Rectal smooth muscle tissue (tissue), 1 donor: ENCODE data around the gene SNX15.

ENCODE experiments used
- H3K27ac ChIP-seq: one replicate; pipeline ENCODE4 v1.7.0; 2013; ENCODE audit warnings: low read depth, low read length, inconsistent platforms
- H3K27me3 ChIP-seq: one replicate; pipeline ENCODE4 v1.7.0; 2013; ENCODE audit warnings: low read length; ENCODE audit not compliant: control insufficient read depth, insufficient read depth
- H3K36me3 ChIP-seq: one replicate; pipeline ENCODE4 v1.7.0; 2013; ENCODE audit warnings: low read length; ENCODE audit not compliant: control insufficient read depth, insufficient read depth
- H3K4me1 ChIP-seq: one replicate; pipeline ENCODE4 v1.7.0; 2013; ENCODE audit warnings: low read length; ENCODE audit not compliant: control insufficient read depth, insufficient read depth
- H3K4me3 ChIP-seq: one replicate; pipeline ENCODE4 v1.7.0; 2013; ENCODE audit warnings: low read length
- H3K9ac ChIP-seq: one replicate; pipeline ENCODE4 v1.7.0; 2013; ENCODE audit warnings: low read length

The SNX15 gene

DNA sequence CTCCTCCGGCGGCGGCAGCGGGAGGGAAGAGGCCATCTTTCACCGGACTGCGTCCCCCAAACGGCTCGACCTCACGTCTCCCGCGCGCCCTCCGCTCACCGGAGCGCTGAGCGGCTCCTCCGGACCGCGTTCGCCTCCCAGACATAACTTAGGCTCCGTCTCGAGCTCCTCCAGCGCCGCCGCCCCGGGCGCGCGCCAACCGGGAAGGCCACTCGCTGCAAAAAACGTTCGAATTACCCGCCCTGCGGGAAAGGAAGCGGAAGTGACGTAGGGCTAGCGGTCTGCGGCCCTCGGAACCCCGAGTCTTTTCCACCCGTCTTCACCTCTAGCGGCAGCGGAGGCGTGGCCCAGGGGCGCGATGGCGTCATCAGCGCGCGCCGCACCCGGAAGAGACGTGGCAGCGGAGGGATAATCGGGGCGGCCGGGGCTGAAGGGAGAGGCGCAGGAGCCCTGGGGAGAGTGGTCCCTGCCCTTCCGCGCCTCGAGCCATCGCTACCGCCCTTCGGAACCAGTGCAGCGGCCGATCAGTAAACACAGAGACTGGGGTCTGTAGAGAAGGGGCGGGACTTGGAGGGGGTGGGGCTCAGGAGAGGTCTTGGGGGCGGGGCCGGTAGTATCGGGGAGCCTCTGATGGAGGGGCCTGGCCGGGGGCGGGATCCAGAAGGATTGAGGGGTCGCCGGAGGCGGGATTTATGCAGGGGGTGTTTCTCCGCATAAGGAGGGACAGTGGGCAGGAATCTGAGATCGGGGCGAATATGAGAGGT is 56.8 kb downstream of the SNX15 start, which contains the start of the genes CDCA5 and ZFPL1:
Gene CDCA5, minus strand, starts transcription at position 207 of the 764 bp plus-strand sequence. Its CDS starts 62 bp downstream, at position 145.
Gene ZFPL1, plus strand, starts transcription at position 389 of the 764 bp plus-strand sequence. CDS start 477 bp downstream, outside the sequence.
- Histone ChIP-seq H3K4me3 (peak within 1 kb of the TSS; percentile 75), H3K9ac (peak within 1 kb of the TSS; percentile 88)

GRCh38 chr11:65084598-65085375 is 57.5 kb downstream of the SNX15 start:
- no peaks in the 10 kb centered on the region for H3K27me3 ChIP-seq
- peaks cover 11% of the 10 kb centered on the region for H3K36me3 ChIP-seq
- H3K4me3 ChIP-seq = peak overlapping the region; percentile 75
- H3K4me1 ChIP-seq = peaks cover 4% of the 10 kb centered on the region
- H3K27ac ChIP-seq = peak overlapping the region; percentile 91
- H3K9ac ChIP-seq = peak overlapping the region; percentile 88

More for the DNA sequence above, 56.8 kb downstream of the SNX15 start, which contains the start of the genes CDCA5 and ZFPL1:
- Histone ChIP-seq H3K4me1 (peaks cover 4% of the 10 kb centered on the region), H3K27ac (peak within 1 kb of the TSS; percentile 91), H3K27me3 (no peaks in the 10 kb centered on the region), H3K36me3 (peaks cover 10% of the 10 kb centered on the region)

DNA sequence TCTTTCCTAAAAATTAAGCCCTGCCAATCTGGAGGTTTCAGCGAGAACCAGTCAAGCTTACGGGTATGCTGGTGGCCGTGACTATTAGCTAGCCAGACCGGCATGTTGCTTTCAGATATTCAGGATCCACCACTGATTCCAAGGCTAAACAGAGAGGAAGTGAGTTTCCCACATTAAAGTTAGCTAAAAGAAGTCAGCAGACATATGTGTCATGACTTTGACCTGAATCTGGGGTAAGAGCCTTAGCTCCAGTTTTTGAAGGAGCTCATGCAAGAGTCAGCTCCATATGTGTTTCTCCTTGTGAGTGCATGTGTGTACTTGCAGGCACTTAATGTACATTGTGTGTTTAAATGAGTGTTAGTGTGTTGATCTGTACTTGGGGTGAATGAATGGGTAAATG is 58.2 kb downstream of the SNX15 start:
- Histone ChIP-seq H3K36me3 (peaks cover 11% of the 10 kb centered on the region), H3K27me3 (no peaks in the 10 kb centered on the region), H3K9ac (no peak overlapping the region), H3K4me1 (peaks cover 4% of the 10 kb centered on the region), H3K27ac (no peak overlapping the region), H3K4me3 (no peak overlapping the region)

- H3K36me3 ChIP-seq = peaks cover 11% of the 10 kb centered on the region
- no peak overlapping the region for H3K4me3 ChIP-seq
- H3K9ac ChIP-seq = no peak overlapping the region
- H3K27me3 ChIP-seq = no peaks in the 10 kb centered on the region
- no peak overlapping the region for H3K27ac ChIP-seq
- peaks cover 4% of the 10 kb centered on the region for H3K4me1 ChIP-seq
Measured at GRCh38 chr11:65086809-65087208, 59.6 kb downstream of the SNX15 start.

- no peak overlapping the region for H3K4me3 ChIP-seq
- peaks cover 4% of the 10 kb centered on the region for H3K4me1 ChIP-seq
- no peak overlapping the region for H3K27ac ChIP-seq
- no peaks in the 10 kb centered on the region for H3K27me3 ChIP-seq
- no peak overlapping the region for H3K9ac ChIP-seq
- peaks cover 11% of the 10 kb centered on the region for H3K36me3 ChIP-seq
Measured at GRCh38 chr11:65087216-65087615, 60.0 kb downstream of the SNX15 start.

GRCh38 chr11:65087827-65088226 is 60.6 kb downstream of the SNX15 start:
- H3K27ac ChIP-seq = no peak overlapping the region
- peaks cover 11% of the 10 kb centered on the region for H3K36me3 ChIP-seq
- H3K4me3 ChIP-seq = no peak overlapping the region
- no peak overlapping the region for H3K9ac ChIP-seq
- no peaks in the 10 kb centered on the region for H3K27me3 ChIP-seq
- H3K4me1 ChIP-seq = peaks cover 4% of the 10 kb centered on the region

GRCh38 chr11:65089621-65090020 is 62.4 kb downstream of the SNX15 start:
- Histone ChIP-seq H3K9ac (no peak overlapping the region), H3K27me3 (no peaks in the 10 kb centered on the region), H3K27ac (no peak overlapping the region), H3K4me3 (no peak overlapping the region), H3K4me1 (peaks cover 1% of the 10 kb centered on the region), H3K36me3 (peaks cover 11% of the 10 kb centered on the region)
